ENCODE measurements around the gene WDR81. TPM values are rescaled to one million over a fixed set of nuclear protein-coding genes. Genes with fewer than 3 reads are reported as not detected.

WDR81 gene
- total RNA-seq, 4 donors from 2014 or later = 38.8 to 63.3 (median 44.1) TPM

- TF ChIP-seq CTCF (IDR thresholded peaks at IDR 0.05; ENCODE audit: low read depth) = no peak
Observed at GRCh38 chr17:1779571-1780131, 55.1 kb downstream of the WDR81 start.

GRCh38 chr17:1782171-1782567, 57.7 kb downstream of the WDR81 start:
- no peak for TF ChIP-seq CTCF (IDR thresholded peaks at IDR 0.05; ENCODE audit: low read depth)

- no peak for TF ChIP-seq CTCF (IDR thresholded peaks at IDR 0.05; ENCODE audit: low read depth)
Observed at GRCh38 chr17:1783271-1783670, 58.8 kb downstream of the WDR81 start.

- TF ChIP-seq CTCF (IDR thresholded peaks at IDR 0.05; ENCODE audit: low read depth) = no peak
Observed at GRCh38 chr17:1783834-1784611, 59.5 kb downstream of the WDR81 start.

GRCh38 chr17:1785930-1786329, 61.4 kb downstream of the WDR81 start:
- no peak for TF ChIP-seq CTCF (IDR thresholded peaks at IDR 0.05; ENCODE audit: low read depth)

GRCh38 chr17:1786708-1787107, 62.2 kb downstream of the WDR81 start:
- no peak for TF ChIP-seq CTCF (IDR thresholded peaks at IDR 0.05; ENCODE audit: low read depth)

- TF ChIP-seq CTCF (IDR thresholded peaks at IDR 0.05; ENCODE audit: low read depth) = no peak
Observed at GRCh38 chr17:1787301-1787902, 62.9 kb downstream of the WDR81 start.

Data from subcutaneous adipose tissue (tissue), 4 donors.